Lower leg skin (tissue), 4 donors: ENCODE data around the gene HK2. TPM values are rescaled to one million over a fixed set of nuclear protein-coding genes. Genes with fewer than 3 reads are reported as not detected.
"Not testable (repeated sequence)": the region's sequence is repeated elsewhere in the genome, so short reads cannot be mapped to it uniquely, and the experiment has no call there.

Experiments
- DNase-seq, 2 donors: peaks; one replicate each; pipeline ENCODE4 v3.0.0-alpha.2; 2019; ENCODE audit warnings: low spot score in 2 of 2
- H3K4me3 ChIP-seq: fragments of 200-600 bp; sonication (generic); 2 replicates; pipeline ENCODE4 v1.5.1; 2017; ENCODE audit warnings: mild to moderate bottlenecking, low read depth; ENCODE audit not compliant: poor library complexity, severe bottlenecking
- CTCF ChIP-seq, 3 donors: fragments of 450-650 bp; IDR thresholded peaks; one replicate each; pipeline ENCODE4 v1.5.1; 2016; ENCODE audit warnings: antibody characterized with exemption in 3 of 3, mild to moderate bottlenecking in 3 of 3, moderate library complexity in 2 of 3
- POLR2A ChIP-seq, 2 donors: fragments of 450-650 bp; IDR thresholded peaks; one replicate each; pipeline ENCODE4 v1.6.1; 2016 to 2017; ENCODE audit warnings: antibody characterized with exemption in 2 of 2, mild to moderate bottlenecking in 1 of 2, moderate library complexity in 1 of 2
- WGBS, 2 donors: methylation state at CpG; one replicate each; pipeline ENCODE4 v1.1.5; 2018; 5-methylcytosine and 5-hydroxymethylcytosine counted together
- intact Hi-C: fragments of 100-400 bp; cut with DNase I; formaldehyde crosslinking; loops from one replicate; pipeline ENCODE4 v1.15.0; 2023; ENCODE audit warnings: low total_unique reads
- total RNA-seq, 4 donors: library from RNA; depleted of rRNA; stranded (reverse); fragments of >200 nt; gene quantifications; one replicate each; pipeline ENCODE4 v1.1.0, GENCODE V29; 2016

Gene HK2
- total RNA-seq, 4 donors from 2014 or later: 22.4 to 27.3 (median 25.8) TPM

GRCh38 chr2:74894272-74894981, 60.5 kb downstream of the HK2 start:
- WGBS, 2 donors: 87 to 91% methylated on average over 6 of the region's 6 CpGs
- peak in 1 of 2 donors; percentile 58 for DNase-seq
- no peak for TF ChIP-seq CTCF (IDR thresholded peaks at IDR 0.05)
- no peak for TF ChIP-seq POLR2A (IDR thresholded peaks at IDR 0.05)
- no peak overlapping the region for H3K4me3 ChIP-seq
- intact Hi-C loops: no loop called here

- 88% methylated on average over 2 of the region's 2 CpGs for WGBS, 2 donors
- H3K4me3 ChIP-seq: no peak overlapping the region
- TF ChIP-seq POLR2A (IDR thresholded peaks at IDR 0.05) (no peak), CTCF (IDR thresholded peaks at IDR 0.05) (no peak)
- no peak for DNase-seq
- intact Hi-C loops: no loop called here
Observed at GRCh38 chr2:74895001-74895400, 61.1 kb downstream of the HK2 start.

- H3K4me3 ChIP-seq: no peak overlapping the region
- intact Hi-C loops: no loop called here
- no peak for DNase-seq
- TF ChIP-seq POLR2A (IDR thresholded peaks at IDR 0.05) (no peak), CTCF (IDR thresholded peaks at IDR 0.05) (no peak)
Observed at GRCh38 chr2:74896232-74896631, 62.3 kb downstream of the HK2 start.

GRCh38 chr2:74900225-74900624, 66.3 kb downstream of the HK2 start:
- DNase-seq, intact Hi-C loops, H3K4me3 ChIP-seq: not testable (repeated sequence)
- WGBS, 2 donors: 79 to 83% methylated on average over 2 of the region's 2 CpGs

GRCh38 chr2:74902281-74902860, 68.4 kb downstream of the HK2 start:
- WGBS, 2 donors: 89 to 91% methylated on average over 3 of the region's 3 CpGs
- TF ChIP-seq CTCF (IDR thresholded peaks at IDR 0.05): no peak
- TF ChIP-seq POLR2A (IDR thresholded peaks at IDR 0.05): no peak
- intact Hi-C loops: no loop called here
- no peak overlapping the region for H3K4me3 ChIP-seq
- no peak for DNase-seq

- no peak for DNase-seq
- intact Hi-C loops: no loop called here
- no peak overlapping the region for H3K4me3 ChIP-seq
- TF ChIP-seq CTCF (IDR thresholded peaks at IDR 0.05) (no peak), POLR2A (IDR thresholded peaks at IDR 0.05) (no peak)
- WGBS, 2 donors: 86 to 91% methylated on average over 5 of the region's 5 CpGs
Observed at GRCh38 chr2:74906395-74906794, 72.5 kb downstream of the HK2 start.

- intact Hi-C loops, H3K4me3 ChIP-seq, DNase-seq: not testable (repeated sequence)
- WGBS, 2 donors: 82% methylated on average over 5 of the region's 5 CpGs
Observed at GRCh38 chr2:74907560-74907959, 73.6 kb downstream of the HK2 start.
